Large intestine (tissue), 12 donors: ENCODE measurements around the gene BAG5. TPM values are rescaled to one million over a fixed set of nuclear protein-coding genes. Genes with fewer than 3 reads are reported as not detected.
"Not testable (repeated sequence)": the region's sequence is repeated elsewhere in the genome, so short reads cannot be mapped to it uniquely, and the experiment has no call there.

Experiments
- DNase-seq, 2 donors: peaks; one replicate each; pipeline versions ENCODE4 v3.0.0 to v3.0.0-alpha.2; 2013
- H3K27ac ChIP-seq: one replicate; pipeline ENCODE4 v1.5.1; 2013; ENCODE audit warnings: low read length
- H3K27me3 ChIP-seq: 2 replicates; pipeline ENCODE4 v1.6.1; 2013; ENCODE audit warnings: low read length; ENCODE audit not compliant: control insufficient read depth, insufficient read depth
- H3K36me3 ChIP-seq: 2 replicates; pipeline ENCODE4 v1.6.1; 2013; ENCODE audit warnings: low read length; ENCODE audit not compliant: control insufficient read depth, insufficient read depth
- H3K4me1 ChIP-seq: one replicate; pipeline ENCODE4 v1.6.1; 2013; ENCODE audit warnings: low read length; ENCODE audit not compliant: control insufficient read depth, insufficient read depth
- H3K4me3 ChIP-seq: one replicate; pipeline ENCODE4 v1.5.1; 2013; ENCODE audit warnings: low read length
- H3K9me3 ChIP-seq: one replicate; pipeline ENCODE4 v1.6.1; 2013; ENCODE audit warnings: mild to moderate bottlenecking, low read depth, low read length, moderate library complexity; ENCODE audit not compliant: control insufficient read depth
- WGBS: methylation state at CpG from one replicate; pipeline ENCODE4 v1.1.5; 2013; ENCODE audit warnings: low lambda C conversion rate; ENCODE audit not compliant: insufficient coverage; 5-methylcytosine and 5-hydroxymethylcytosine counted together
- long read RNA-seq, 11 donors: transcript quantifications; one replicate each; lab custom pipeline, GENCODE V29; 2026
- polyA plus RNA-seq: library from polyadenylated mRNA; unstranded; fragments of 120-200 nt; gene quantifications from one replicate; pipeline ENCODE4 v1.2.1, GENCODE V29; 2013

BAG5 gene
- 22.5 TPM for polyA plus RNA-seq
- long read RNA-seq, donor 1, full-length matches to known transcripts = 7 of 7 reads
- long read RNA-seq, donor 1, partial matches to known transcripts = 0 of 7 reads
- long read RNA-seq, donor 1, other reads (novel, unspliced or antisense) = 0 of 7 reads
- long read RNA-seq, donor 2, full-length matches to known transcripts = 11 of 11 reads
- long read RNA-seq, donor 2, partial matches to known transcripts = 0 of 11 reads
- long read RNA-seq, donor 2, other reads (novel, unspliced or antisense) = 0 of 11 reads
- long read RNA-seq, donor 3 = 0 reads
- long read RNA-seq, donor 4, full-length matches to known transcripts = 1 of 1 reads
- long read RNA-seq, donor 4, partial matches to known transcripts = 0 of 1 reads
- long read RNA-seq, donor 4, other reads (novel, unspliced or antisense) = 0 of 1 reads
- long read RNA-seq, donor 5, full-length matches to known transcripts = 10 of 10 reads
- long read RNA-seq, donor 5, partial matches to known transcripts = 0 of 10 reads
- long read RNA-seq, donor 5, other reads (novel, unspliced or antisense) = 0 of 10 reads
- long read RNA-seq, donor 6, full-length matches to known transcripts = 5 of 5 reads
- long read RNA-seq, donor 6, partial matches to known transcripts = 0 of 5 reads
- long read RNA-seq, donor 6, other reads (novel, unspliced or antisense) = 0 of 5 reads
- long read RNA-seq, donor 7, full-length matches to known transcripts = 6 of 66 reads
- long read RNA-seq, donor 7, partial matches to known transcripts = 47 of 66 reads
- long read RNA-seq, donor 7, other reads (novel, unspliced or antisense) = 13 of 66 reads
- long read RNA-seq, donor 8, full-length matches to known transcripts = 8 of 8 reads
- long read RNA-seq, donor 8, partial matches to known transcripts = 0 of 8 reads
- long read RNA-seq, donor 8, other reads (novel, unspliced or antisense) = 0 of 8 reads
- long read RNA-seq, donor 9, full-length matches to known transcripts = 4 of 4 reads
- long read RNA-seq, donor 9, partial matches to known transcripts = 0 of 4 reads
- long read RNA-seq, donor 9, other reads (novel, unspliced or antisense) = 0 of 4 reads
- long read RNA-seq, donor 10, full-length matches to known transcripts = 9 of 9 reads
- long read RNA-seq, donor 10, partial matches to known transcripts = 0 of 9 reads
- long read RNA-seq, donor 10, other reads (novel, unspliced or antisense) = 0 of 9 reads
- long read RNA-seq, donor 11, full-length matches to known transcripts = 5 of 5 reads
- long read RNA-seq, donor 11, partial matches to known transcripts = 0 of 5 reads
- long read RNA-seq, donor 11, other reads (novel, unspliced or antisense) = 0 of 5 reads

DNA sequence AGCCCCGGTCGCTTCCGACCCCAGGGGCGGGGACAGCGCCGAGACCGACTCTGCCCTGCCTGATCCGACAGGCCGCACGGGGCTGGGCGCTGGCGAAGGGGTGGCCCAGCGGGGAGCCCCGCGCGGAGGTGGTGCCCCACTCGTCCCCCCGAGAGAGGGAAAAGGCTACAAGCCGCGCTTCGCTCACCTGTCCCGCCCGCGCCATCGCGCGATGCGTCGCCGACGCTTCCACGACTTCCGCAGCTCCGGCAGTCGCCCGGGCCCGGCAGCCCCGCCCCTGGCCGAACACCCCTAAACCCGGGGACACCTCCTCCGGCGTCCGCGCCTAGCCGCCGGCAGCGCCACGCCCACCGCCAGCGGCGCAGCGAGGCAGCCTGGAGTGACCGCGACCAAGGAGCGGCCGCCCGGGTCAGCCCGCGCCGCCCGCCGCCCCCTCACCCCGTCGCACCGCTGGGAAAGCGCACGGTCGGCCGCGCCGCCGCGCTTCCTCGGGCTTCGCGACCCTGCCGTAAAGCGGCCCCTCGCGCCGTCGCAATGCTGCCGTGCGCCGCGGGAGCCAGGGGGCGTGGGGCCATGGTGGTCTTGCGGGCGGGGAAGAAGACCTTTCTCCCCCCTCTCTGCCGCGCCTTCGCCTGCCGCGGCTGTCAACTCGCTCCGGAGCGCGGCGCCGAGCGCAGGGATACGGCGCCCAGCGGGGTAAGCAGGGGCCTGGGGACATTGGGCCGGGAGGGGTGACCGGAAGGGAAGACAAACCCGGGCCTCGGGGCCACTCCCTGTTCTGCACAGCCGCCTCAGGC is at the start of gene BAG5, which contains the start of gene COA8:
BAG5 (minus strand) TSS at position 229 of the 797 bp plus-strand sequence. CDS start 1,493 bp downstream, outside the sequence.
COA8 (plus strand) TSS at position 532 of the 797 bp plus-strand sequence; CDS start at position 574, 42 bp downstream.
- Histone ChIP-seq H3K27ac (peak within 1 kb of the TSS; percentile 86), H3K27me3 (no peaks in the 10 kb centered on the region), H3K4me3 (peak within 1 kb of the TSS; percentile 92), H3K9me3 (no peaks in the 10 kb centered on the region), H3K36me3 (peaks cover 33% of the 10 kb centered on the region), H3K4me1 (peaks cover 17% of the 10 kb centered on the region)
- WGBS = no CpG with 5 or more reads among the region's 109 CpGs
- DNase-seq = peak; percentile 79 to 96

GRCh38 chr14:103611215-103611614 is 48.8 kb upstream of the BAG5 start:
- Histone ChIP-seq H3K27me3 (peaks cover 17% of the 10 kb centered on the region), H3K4me3 (no peak overlapping the region), H3K9me3 (peaks cover 13% of the 10 kb centered on the region), H3K36me3 (no peaks in the 10 kb centered on the region), H3K4me1 (peaks cover 11% of the 10 kb centered on the region), H3K27ac (no peak overlapping the region)
- no peak for DNase-seq
- WGBS = 100% methylated on average over 1 of the region's 2 CpGs

- Histone ChIP-seq H3K4me1 (peaks cover 11% of the 10 kb centered on the region), H3K9me3 (peaks cover 13% of the 10 kb centered on the region), H3K27me3 (peaks cover 17% of the 10 kb centered on the region)
- not testable (repeated sequence) for H3K36me3 ChIP-seq, DNase-seq, H3K27ac ChIP-seq, H3K4me3 ChIP-seq
- whole genome bisulfite sequencing = 92% methylated on average over 2 of the region's 4 CpGs
Measured at GRCh38 chr14:103609081-103609480, 46.6 kb upstream of the BAG5 start.

GRCh38 chr14:103607822-103608221 is 45.4 kb upstream of the BAG5 start:
- Histone ChIP-seq H3K4me3 (no peak overlapping the region), H3K27ac (no peak overlapping the region), H3K36me3 (no peaks in the 10 kb centered on the region), H3K9me3 (peaks cover 13% of the 10 kb centered on the region), H3K27me3 (peaks cover 17% of the 10 kb centered on the region), H3K4me1 (peaks cover 11% of the 10 kb centered on the region)
- DNase-seq = no peak
- no CpG with 5 or more reads among the region's 15 CpGs for WGBS

- DNase-seq = peak; percentile 62 to 76
- Histone ChIP-seq H3K27me3 (peaks cover 17% of the 10 kb centered on the region), H3K36me3 (no peaks in the 10 kb centered on the region), H3K27ac (no peak overlapping the region), H3K4me3 (no peak overlapping the region), H3K9me3 (peaks cover 13% of the 10 kb centered on the region), H3K4me1 (peaks cover 11% of the 10 kb centered on the region)
- no CpG with 5 or more reads among the region's 25 CpGs for WGBS
Measured at GRCh38 chr14:103606963-103607668, 44.7 kb upstream of the BAG5 start.

- Histone ChIP-seq H3K36me3 (no peaks in the 10 kb centered on the region), H3K4me3 (no peak overlapping the region), H3K27me3 (peaks cover 17% of the 10 kb centered on the region), H3K4me1 (peaks cover 11% of the 10 kb centered on the region), H3K27ac (no peak overlapping the region), H3K9me3 (no peaks in the 10 kb centered on the region)
- no peak for DNase-seq
- no CpG with 5 or more reads among the region's 5 CpGs for WGBS
Measured at GRCh38 chr14:103604620-103605019, 42.2 kb upstream of the BAG5 start.

- no peaks in the 10 kb centered on the region for H3K4me1 ChIP-seq
- H3K36me3 ChIP-seq = peaks cover 2% of the 10 kb centered on the region
- H3K4me3 ChIP-seq = no peak overlapping the region
- DNase-seq = no peak
- no peaks in the 10 kb centered on the region for H3K9me3 ChIP-seq
- WGBS = no CpG with 5 or more reads among the region's 5 CpGs
- H3K27me3 ChIP-seq = no peaks in the 10 kb centered on the region
- no peak overlapping the region for H3K27ac ChIP-seq
Measured at GRCh38 chr14:103600503-103600902, 38.0 kb upstream of the BAG5 start.

GRCh38 chr14:103597623-103598377 is 35.3 kb upstream of the BAG5 start:
- 100% methylated on average over 3 of the region's 10 CpGs for WGBS
- Histone ChIP-seq H3K4me3 (no peak overlapping the region), H3K27ac (no peak overlapping the region), H3K27me3 (no peaks in the 10 kb centered on the region), H3K9me3 (no peaks in the 10 kb centered on the region), H3K4me1 (no peaks in the 10 kb centered on the region), H3K36me3 (peaks cover 2% of the 10 kb centered on the region)
- DNase-seq = no peak
